Measurements from ENCODE around the gene CYTH1.
"Not testable (repeated sequence)": the region's sequence is repeated elsewhere in the genome, so short reads cannot be mapped to it uniquely, and the experiment has no call there.

The CYTH1 gene

GRCh38 chr17:78751447-78752161 lies 30.5 kb downstream of the CYTH1 start:
- no peak overlapping the region for H3K4me3 ChIP-seq (ENCODE audit: low read depth, low read length)
- no peak for TF ChIP-seq CTCF (IDR thresholded peaks at IDR 0.05; ENCODE audit: low read depth, low read length)

DNA sequence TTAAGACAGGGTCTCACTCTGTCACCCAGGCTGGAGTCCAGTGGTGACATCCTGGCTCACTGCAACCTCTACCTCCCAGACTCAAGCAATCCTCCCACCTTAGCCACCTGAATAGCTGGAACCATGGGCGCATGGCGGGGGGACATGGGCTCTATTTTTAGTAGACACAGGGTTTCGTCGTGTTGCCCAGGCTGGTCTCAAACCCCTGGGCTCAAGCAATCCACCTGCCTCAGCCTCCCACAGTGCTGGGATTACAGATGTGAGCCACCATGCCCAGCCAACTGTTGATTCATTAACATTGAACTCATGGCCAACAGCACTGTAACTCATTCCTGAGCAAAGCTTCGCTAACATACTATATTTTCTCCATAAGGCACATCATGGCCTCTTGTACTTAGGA lies 31.1 kb downstream of the CYTH1 start:
- not testable (repeated sequence) for H3K4me3 ChIP-seq (ENCODE audit: low read depth, low read length)

DNA sequence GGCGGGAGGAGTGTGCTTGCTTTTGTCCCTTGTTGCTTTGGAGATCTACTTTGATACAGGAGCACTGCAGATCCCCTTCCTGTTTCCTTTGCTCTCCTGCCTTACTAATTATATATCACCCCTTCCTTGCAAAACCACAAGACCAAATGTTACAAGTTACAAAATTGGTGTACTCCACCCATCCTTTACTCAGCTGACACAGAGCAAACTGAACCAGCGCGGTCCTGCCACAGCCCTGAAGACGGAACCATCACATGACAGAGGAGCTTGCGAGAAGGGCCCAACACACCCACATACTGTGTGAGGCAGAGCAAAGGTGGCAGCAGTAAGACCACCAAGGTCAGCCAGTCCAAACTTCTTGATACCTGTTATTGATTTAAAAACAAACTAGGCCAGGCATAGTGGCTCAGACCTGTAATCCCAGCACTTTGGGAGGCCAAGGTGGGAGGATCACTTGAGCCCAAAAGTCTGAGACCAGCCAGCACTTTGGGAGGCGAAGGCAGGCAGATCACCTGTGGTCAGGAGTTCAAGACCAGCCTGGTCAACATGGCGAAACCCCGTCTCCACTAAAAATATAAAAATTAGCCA lies 33.2 kb downstream of the CYTH1 start:
- H3K4me3 ChIP-seq (ENCODE audit: low read depth, low read length) = no peak overlapping the region
- no peak for TF ChIP-seq CTCF (IDR thresholded peaks at IDR 0.05; ENCODE audit: low read depth, low read length)

DNA sequence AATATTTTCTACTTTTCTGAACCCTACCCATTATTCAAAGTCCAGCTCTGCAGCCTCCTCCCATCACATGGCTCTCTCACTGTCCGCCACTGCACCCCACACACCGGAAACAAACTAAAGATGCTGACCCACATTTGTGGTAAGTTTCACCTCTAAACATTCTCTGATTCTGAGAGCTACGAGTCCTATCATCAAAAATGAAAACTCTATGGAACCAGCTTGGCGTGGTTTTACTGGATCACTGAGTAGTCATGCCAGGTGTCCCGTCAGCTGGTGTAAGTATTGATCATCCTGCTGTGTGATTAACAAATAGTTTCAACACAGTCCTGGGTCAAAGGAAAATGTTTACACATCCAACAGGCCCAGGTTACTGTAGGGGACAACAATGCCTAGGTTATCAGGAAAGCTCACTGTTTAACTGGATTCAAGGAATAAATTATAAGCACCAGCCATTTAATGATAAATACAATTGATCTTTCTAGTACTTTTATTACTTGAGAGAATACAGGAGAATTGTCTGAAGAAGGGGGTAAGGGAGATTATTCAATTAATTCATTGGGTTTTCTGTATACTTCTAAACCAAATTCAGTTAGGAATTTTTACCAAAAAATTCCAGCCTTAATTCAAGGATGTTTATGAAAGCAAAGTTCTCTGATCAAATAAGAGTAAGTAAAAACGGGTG lies 33.9 kb downstream of the CYTH1 start:
- no peak overlapping the region for H3K4me3 ChIP-seq (ENCODE audit: low read depth, low read length)
- TF ChIP-seq CTCF (IDR thresholded peaks at IDR 0.05; ENCODE audit: low read depth, low read length) = no peak

DNA sequence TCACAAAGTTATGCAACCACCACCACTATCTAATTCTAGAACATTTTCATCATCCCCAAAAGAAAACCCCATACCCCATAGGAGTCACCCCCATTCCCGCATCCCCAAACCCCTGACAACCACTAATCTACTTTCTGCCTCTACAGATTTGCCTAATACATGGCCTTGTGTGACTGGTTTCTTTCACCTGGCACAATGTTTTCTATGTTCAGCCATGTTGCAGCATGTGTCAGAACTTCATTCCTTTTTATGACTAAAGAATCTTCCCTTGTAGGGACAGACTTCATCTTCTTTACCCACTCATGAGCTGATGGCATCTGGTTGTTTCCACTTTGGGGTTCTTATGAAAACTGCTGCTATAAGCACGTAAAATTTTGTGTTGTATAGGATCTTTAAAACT lies 34.6 kb downstream of the CYTH1 start:
- no peak for TF ChIP-seq CTCF (IDR thresholded peaks at IDR 0.05; ENCODE audit: low read depth, low read length)
- no peak overlapping the region for H3K4me3 ChIP-seq (ENCODE audit: low read depth, low read length)

DNA sequence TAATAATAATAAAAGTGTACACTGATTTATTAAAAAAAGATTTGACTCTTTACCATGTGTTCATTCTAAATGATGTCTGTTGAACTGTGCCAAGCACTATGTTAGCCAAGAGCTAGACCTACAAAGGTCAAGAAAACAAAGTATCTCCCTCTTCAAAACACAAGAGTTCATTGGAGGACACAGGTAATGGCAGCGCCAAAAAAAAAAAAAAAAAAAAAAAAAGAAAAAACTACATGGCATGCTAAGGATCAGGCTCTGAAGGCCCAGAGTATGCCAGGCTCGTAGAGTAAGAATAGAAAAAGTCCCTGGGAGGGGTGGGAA lies 35.2 kb downstream of the CYTH1 start:
- no peak overlapping the region for H3K4me3 ChIP-seq (ENCODE audit: low read depth, low read length)
- no peak for TF ChIP-seq CTCF (IDR thresholded peaks at IDR 0.05; ENCODE audit: low read depth, low read length)

- no peak overlapping the region for H3K4me3 ChIP-seq (ENCODE audit: low read depth, low read length)
- no peak for TF ChIP-seq CTCF (IDR thresholded peaks at IDR 0.05; ENCODE audit: low read depth, low read length)
Measured at GRCh38 chr17:78746263-78746948, 35.7 kb downstream of the CYTH1 start.

All from WI38 (cell line).